SU-DHL-6 (cell line): Measurements from ENCODE around the gene MEF2A.

Experiments used
- H2AFZ ChIP-seq: fragments of 200-600 bp; sonication (generic); 2 replicates; pipeline ENCODE4 v1.6.1; 2014; ENCODE audit warnings: low read depth, mild to moderate bottlenecking, moderate library complexity, mixed read lengths, antibody characterized with exemption, low read length; ENCODE audit not compliant: severe bottlenecking
- H3F3A ChIP-seq: fragments of 200-600 bp; shearing (Covaris generic); 2 replicates; pipeline ENCODE4 v1.6.0; 2016; ENCODE audit warnings: antibody characterized with exemption, mild to moderate bottlenecking; ENCODE audit not compliant: insufficient read depth
- H3K27ac ChIP-seq: fragments of 200-600 bp; sonication (generic); 2 replicates; pipeline ENCODE4 v1.5.1; 2016; ENCODE audit warnings: low read depth, mild to moderate bottlenecking, low read length, moderate library complexity, mixed read lengths
- H3K27me3 ChIP-seq: fragments of 200-600 bp; sonication (generic), shearing (Covaris generic); 2 replicates; pipeline ENCODE4 v1.6.0; 2014; ENCODE audit warnings: mild to moderate bottlenecking, low read length
- H3K36me3 ChIP-seq: fragments of 200-600 bp; sonication (generic); 2 replicates; pipeline ENCODE4 v1.6.1; 2014; ENCODE audit warnings: mild to moderate bottlenecking, low read length, mixed read lengths
- H3K4me2 ChIP-seq: fragments of 300-600, 200-600 bp; shearing (Covaris generic), sonication (generic); 2 replicates; pipeline ENCODE4 v1.6.0; 2014; ENCODE audit warnings: low read length, low read depth, mild to moderate bottlenecking; ENCODE audit not compliant: poor library complexity, severe bottlenecking
- H3K4me3 ChIP-seq: fragments of 200-600 bp; sonication (generic); 2 replicates; pipeline ENCODE4 v1.5.1; 2014; ENCODE audit warnings: antibody characterized with exemption, low read length, mild to moderate bottlenecking, mixed read lengths; ENCODE audit not compliant: insufficient read depth, poor library complexity, severe bottlenecking
- H3K79me2 ChIP-seq: fragments of 200-600 bp; sonication (generic); 2 replicates; pipeline ENCODE4 v1.6.1; 2014; ENCODE audit warnings: mild to moderate bottlenecking, low read length, moderate library complexity; ENCODE audit not compliant: insufficient read depth
- H3K9ac ChIP-seq: fragments of 200-600 bp; sonication (generic); 2 replicates; pipeline ENCODE4 v1.7.0; 2014; ENCODE audit warnings: mild to moderate bottlenecking, low read length
- H3K9me2 ChIP-seq: fragments of 200-600 bp; sonication (generic); replicated peaks from 2 replicates; pipeline ENCODE4 v1.6.1; 2014; ENCODE audit warnings: low read length; ENCODE audit not compliant: insufficient read depth
- H3K9me3 ChIP-seq: fragments of 200-600 bp; sonication (generic); 2 replicates; pipeline ENCODE4 v1.6.1; 2014; ENCODE audit warnings: low read length, mixed read lengths; ENCODE audit not compliant: insufficient read depth
- H4K20me1 ChIP-seq: fragments of 200-600 bp; sonication (generic); 2 replicates; pipeline ENCODE4 v1.6.1; 2014; ENCODE audit warnings: low read depth, mild to moderate bottlenecking, antibody characterized with exemption, low read length, moderate library complexity, mixed read lengths
- EZH2phosphoT487 ChIP-seq: fragments of 200-600 bp; sonication (generic), shearing (Covaris generic); conservative IDR thresholded peaks from 2 replicates; pipeline ENCODE4 v1.6.1; 2018; ENCODE audit warnings: mild to moderate bottlenecking, antibody characterized with exemption, low read length, moderate library complexity, mixed read lengths
- TF ChIP-seq, protein P1 (sequence below): fragments of 200-600 bp; sonication (generic); IDR thresholded peaks from one replicate; pipeline ENCODE4 v1.5.1; 2017; ENCODE audit warnings: antibody characterized with exemption, mild to moderate bottlenecking, low read length, moderate library complexity; ENCODE audit not compliant: insufficient read depth, poor library complexity, severe bottlenecking

Gene MEF2A

GRCh38 chr15:99590913-99591646, 25.3 kb downstream of the MEF2A start:
- H3K9me3 ChIP-seq, result peaks cover 5% of the 10 kb centered on the region
- peaks cover 17% of the 10 kb centered on the region for H4K20me1 ChIP-seq
- no peaks in the 10 kb centered on the region for H3F3A ChIP-seq
- H3K36me3 ChIP-seq, result peaks cover 10% of the 10 kb centered on the region
- TF ChIP-seq, protein P1, sequence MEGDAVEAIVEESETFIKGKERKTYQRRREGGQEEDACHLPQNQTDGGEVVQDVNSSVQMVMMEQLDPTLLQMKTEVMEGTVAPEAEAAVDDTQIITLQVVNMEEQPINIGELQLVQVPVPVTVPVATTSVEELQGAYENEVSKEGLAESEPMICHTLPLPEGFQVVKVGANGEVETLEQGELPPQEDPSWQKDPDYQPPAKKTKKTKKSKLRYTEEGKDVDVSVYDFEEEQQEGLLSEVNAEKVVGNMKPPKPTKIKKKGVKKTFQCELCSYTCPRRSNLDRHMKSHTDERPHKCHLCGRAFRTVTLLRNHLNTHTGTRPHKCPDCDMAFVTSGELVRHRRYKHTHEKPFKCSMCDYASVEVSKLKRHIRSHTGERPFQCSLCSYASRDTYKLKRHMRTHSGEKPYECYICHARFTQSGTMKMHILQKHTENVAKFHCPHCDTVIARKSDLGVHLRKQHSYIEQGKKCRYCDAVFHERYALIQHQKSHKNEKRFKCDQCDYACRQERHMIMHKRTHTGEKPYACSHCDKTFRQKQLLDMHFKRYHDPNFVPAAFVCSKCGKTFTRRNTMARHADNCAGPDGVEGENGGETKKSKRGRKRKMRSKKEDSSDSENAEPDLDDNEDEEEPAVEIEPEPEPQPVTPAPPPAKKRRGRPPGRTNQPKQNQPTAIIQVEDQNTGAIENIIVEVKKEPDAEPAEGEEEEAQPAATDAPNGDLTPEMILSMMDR, result no peak
- no peak for TF ChIP-seq EZH2phosphoT487
- no peak overlapping the region for H3K4me3 ChIP-seq
- H3K27ac ChIP-seq, result no peak overlapping the region
- H3K9me2 ChIP-seq, result no peaks in the 10 kb centered on the region
- H3K4me2 ChIP-seq, result no peak overlapping the region
- no peak overlapping the region for H3K9ac ChIP-seq
- no peak overlapping the region for H2AFZ ChIP-seq
- no peaks in the 10 kb centered on the region for H3K27me3 ChIP-seq
- peaks cover 99% of the 10 kb centered on the region for H3K79me2 ChIP-seq

DNA sequence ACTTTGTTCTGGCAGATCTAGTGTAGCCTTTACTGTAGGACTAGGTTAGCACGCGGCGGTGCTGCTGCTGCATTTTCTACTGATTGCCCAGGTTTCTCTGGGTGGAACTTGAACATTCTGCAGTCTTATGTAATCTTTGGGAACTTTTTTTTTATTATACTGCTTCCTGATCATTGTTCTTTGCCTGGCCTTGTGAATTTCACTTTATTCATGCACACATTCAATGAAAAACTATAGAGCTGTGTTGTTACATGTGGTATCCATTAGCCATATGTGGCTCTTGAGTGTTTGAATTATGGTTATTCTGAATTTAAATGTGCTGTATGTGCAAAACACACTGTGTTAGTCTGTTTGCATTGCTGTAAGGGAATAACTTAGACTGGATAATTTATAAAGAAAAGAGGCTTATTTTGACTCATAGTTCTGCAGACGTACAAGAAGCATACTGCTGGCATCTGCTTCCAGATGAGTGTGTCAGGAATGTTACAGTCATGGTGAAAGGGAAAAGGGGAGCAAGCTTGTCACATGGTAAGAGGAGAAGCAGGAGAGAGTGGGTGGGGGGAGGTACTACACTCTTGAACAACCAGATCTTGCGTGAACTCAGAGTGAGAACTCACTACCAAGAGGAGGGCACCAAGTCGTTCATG, 26.5 kb downstream of the MEF2A start:
- no peak overlapping the region for H3K4me2 ChIP-seq

DNA sequence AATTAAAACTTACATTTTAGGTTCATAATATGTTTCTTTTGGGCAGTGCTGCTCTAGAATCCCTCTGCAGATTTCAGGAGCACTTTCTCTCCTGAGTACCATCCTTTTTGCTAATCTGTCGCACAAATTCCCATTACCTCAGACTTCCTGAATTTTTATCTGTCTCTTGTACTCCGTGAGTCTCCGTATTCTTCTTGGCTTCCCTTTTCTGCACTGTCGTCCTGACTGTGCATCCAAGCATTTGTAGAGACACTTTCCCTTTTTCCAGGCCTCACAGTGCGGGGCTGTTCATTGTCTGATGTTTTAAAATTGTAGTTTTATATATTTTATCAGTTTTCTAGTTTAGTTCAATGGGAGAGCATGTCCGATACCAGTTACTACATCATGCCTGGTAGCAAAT, 27.3 kb downstream of the MEF2A start:
- H3K36me3 ChIP-seq, result peaks cover 8% of the 10 kb centered on the region
- peaks cover 4% of the 10 kb centered on the region; the same call in 1 of the 2 replicates for H3K9me3 ChIP-seq

More for the DNA sequence above, 26.5 kb downstream of the MEF2A start:
- Histone ChIP-seq H3K79me2 (peaks cover 97% of the 10 kb centered on the region), H3K9me3 (no peaks in the 10 kb centered on the region; the same call in 1 of the 2 replicates), H3K9me2 (no peaks in the 10 kb centered on the region), H3K27me3 (no peaks in the 10 kb centered on the region), H3F3A (no peaks in the 10 kb centered on the region), H3K9ac (no peak overlapping the region), H3K27ac (no peak overlapping the region), H3K36me3 (peaks cover 3% of the 10 kb centered on the region; the same call in 1 of the 2 replicates), H2AFZ (no peak overlapping the region), H3K4me3 (no peak overlapping the region), H4K20me1 (peaks cover 10% of the 10 kb centered on the region)
- TF ChIP-seq, protein P1, result no peak
- TF ChIP-seq EZH2phosphoT487, result no peak

More for the DNA sequence above, 27.3 kb downstream of the MEF2A start:
- Histone ChIP-seq H4K20me1 (peaks cover 10% of the 10 kb centered on the region), H3K27ac (no peak overlapping the region), H3K79me2 (peaks cover 95% of the 10 kb centered on the region), H3K9ac (no peak overlapping the region), H3K4me3 (no peak overlapping the region), H3F3A (0 out of 2 replicates have a peak, but pooled peaks cover 4% of the 10 kb centered on the region), H2AFZ (no peak overlapping the region), H3K4me2 (no peak overlapping the region), H3K9me2 (no peaks in the 10 kb centered on the region), H3K27me3 (no peaks in the 10 kb centered on the region)
- TF ChIP-seq, protein P1, result no peak
- TF ChIP-seq EZH2phosphoT487, result no peak
